Measurements from ENCODE around the gene CACNA1B. TPM values are rescaled to one million over a fixed set of nuclear protein-coding genes. Genes with fewer than 3 reads are reported as not detected.

CACNA1B gene
- total and polyA plus RNA-seq, 10 donors, result under 0.01 to 0.09 (median 0.04) TPM; not detected in 4

DNA sequence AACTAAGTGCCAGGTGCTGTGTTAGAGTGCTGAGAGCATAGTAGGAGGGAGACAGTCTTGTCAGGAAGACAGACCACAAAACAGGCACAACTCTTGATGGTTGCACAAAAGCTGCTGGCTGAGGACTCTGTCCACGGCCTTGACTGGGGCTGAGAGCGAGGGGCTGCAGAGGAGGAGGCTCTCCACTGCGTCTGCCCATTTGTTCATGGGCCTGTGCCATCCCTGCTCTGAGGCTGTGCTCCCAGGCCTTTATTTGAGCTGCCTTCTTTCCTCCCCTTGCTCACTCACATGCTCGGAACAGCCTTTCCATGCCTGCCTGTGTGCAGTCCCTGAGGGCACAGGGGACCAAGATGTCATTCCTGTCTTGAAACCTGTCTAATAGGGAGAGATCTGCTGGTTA lies 147.8 kb downstream of the CACNA1B start:
- WGBS, 5 donors, result 74 to 86% (median 78%) methylated on average over 4 of the region's 4 CpGs
- DNase-seq, result peak; percentile 59
- no peaks in the 10 kb centered on the region for H3K36me3 ChIP-seq
- H3K27me3 ChIP-seq (replicated peaks in 1 of 7), result peaks cover 4 to 67% (median 24%) of the 10 kb centered on the region in 7 donors
- H3K27ac ChIP-seq, result no peak overlapping the region
- intact Hi-C loops (cut with DNase I; ENCODE audit: low total_unique reads), result no loop called here
- TF ChIP-seq, protein P1, sequence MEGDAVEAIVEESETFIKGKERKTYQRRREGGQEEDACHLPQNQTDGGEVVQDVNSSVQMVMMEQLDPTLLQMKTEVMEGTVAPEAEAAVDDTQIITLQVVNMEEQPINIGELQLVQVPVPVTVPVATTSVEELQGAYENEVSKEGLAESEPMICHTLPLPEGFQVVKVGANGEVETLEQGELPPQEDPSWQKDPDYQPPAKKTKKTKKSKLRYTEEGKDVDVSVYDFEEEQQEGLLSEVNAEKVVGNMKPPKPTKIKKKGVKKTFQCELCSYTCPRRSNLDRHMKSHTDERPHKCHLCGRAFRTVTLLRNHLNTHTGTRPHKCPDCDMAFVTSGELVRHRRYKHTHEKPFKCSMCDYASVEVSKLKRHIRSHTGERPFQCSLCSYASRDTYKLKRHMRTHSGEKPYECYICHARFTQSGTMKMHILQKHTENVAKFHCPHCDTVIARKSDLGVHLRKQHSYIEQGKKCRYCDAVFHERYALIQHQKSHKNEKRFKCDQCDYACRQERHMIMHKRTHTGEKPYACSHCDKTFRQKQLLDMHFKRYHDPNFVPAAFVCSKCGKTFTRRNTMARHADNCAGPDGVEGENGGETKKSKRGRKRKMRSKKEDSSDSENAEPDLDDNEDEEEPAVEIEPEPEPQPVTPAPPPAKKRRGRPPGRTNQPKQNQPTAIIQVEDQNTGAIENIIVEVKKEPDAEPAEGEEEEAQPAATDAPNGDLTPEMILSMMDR (IDR thresholded peaks at IDR 0.05 in 8 of 11, conservative IDR thresholded peaks at IDR 0.05 in 3 of 11), result no peak
- TF ChIP-seq POLR2A (IDR thresholded peaks at IDR 0.05), result no peak
- no peak for TF ChIP-seq POLR2AphosphoS5 (IDR thresholded peaks at IDR 0.05)
- H3K4me1 ChIP-seq, result peaks cover 0 to 18% (median 9%) of the 10 kb centered on the region in 6 donors
- no peak overlapping the region for H3K4me3 ChIP-seq
- H3K9me3 ChIP-seq, result peaks cover 0 to 4% (median 0%) of the 10 kb centered on the region in 8 donors

DNA sequence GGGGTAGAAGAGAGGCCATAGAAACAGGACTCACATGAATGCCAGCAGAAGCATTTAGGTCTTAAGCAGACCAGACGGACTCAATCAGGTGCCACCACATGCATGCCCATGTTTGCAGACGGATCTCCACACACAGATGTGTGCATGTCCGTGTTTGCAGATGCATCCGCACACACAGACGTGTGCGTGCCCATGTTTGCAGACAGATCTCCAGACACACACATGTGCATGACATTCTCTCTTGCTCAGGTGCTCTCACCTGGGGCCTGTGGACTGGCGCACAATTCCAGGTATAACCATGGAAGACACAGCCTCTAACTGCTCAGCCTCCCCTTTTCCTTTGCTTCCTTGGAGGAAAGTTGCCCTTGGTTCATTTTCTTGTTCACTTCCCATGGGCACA lies 148.3 kb downstream of the CACNA1B start:
- H3K4me3 ChIP-seq, result no peak overlapping the region
- peaks cover 0 to 4% (median 0%) of the 10 kb centered on the region in 8 donors for H3K9me3 ChIP-seq
- intact Hi-C loops (cut with DNase I; ENCODE audit: low total_unique reads), result no loop called here
- H3K27me3 ChIP-seq (replicated peaks in 1 of 7), result peaks cover 4 to 70% (median 24%) of the 10 kb centered on the region in 7 donors
- H3K4me1 ChIP-seq, result peaks cover 0 to 18% (median 9%) of the 10 kb centered on the region in 6 donors
- H3K27ac ChIP-seq, result no peak overlapping the region
- DNase-seq, result peak; percentile 29
- no peaks in the 10 kb centered on the region for H3K36me3 ChIP-seq
- TF ChIP-seq POLR2AphosphoS5 (IDR thresholded peaks at IDR 0.05) (no peak), POLR2A (IDR thresholded peaks at IDR 0.05) (no peak)
- TF ChIP-seq, protein P1 (IDR thresholded peaks at IDR 0.05 in 8 of 11, conservative IDR thresholded peaks at IDR 0.05 in 3 of 11), result no peak
- WGBS, 5 donors, result 72 to 88% (median 87%) methylated on average over 7 of the region's 7 CpGs

- no peak for DNase-seq
- Histone ChIP-seq H3K4me1 (peaks cover 0 to 4% (median 0%) of the 10 kb centered on the region in 6 donors), H3K9me3 (peaks cover 0 to 10% (median 4%) of the 10 kb centered on the region in 8 donors), H3K4me3 (no peak overlapping the region), H3K27ac (no peak overlapping the region), H3K27me3 (replicated peaks in 1 of 7) (peaks cover 0 to 54% (median 22%) of the 10 kb centered on the region in 7 donors), H3K36me3 (no peaks in the 10 kb centered on the region)
- WGBS, 5 donors, result 80 to 100% (median 94%) methylated on average over 1 of the region's 1 CpG
- TF ChIP-seq, protein P1 (IDR thresholded peaks at IDR 0.05 in 8 of 11, conservative IDR thresholded peaks at IDR 0.05 in 3 of 11), result no peak
- TF ChIP-seq POLR2A (IDR thresholded peaks at IDR 0.05) (no peak), POLR2AphosphoS5 (IDR thresholded peaks at IDR 0.05) (no peak)
- intact Hi-C loops (cut with DNase I; ENCODE audit: low total_unique reads), result no loop called here
Observed at GRCh38 chr9:138028596-138028995, 151.0 kb downstream of the CACNA1B start.

DNA sequence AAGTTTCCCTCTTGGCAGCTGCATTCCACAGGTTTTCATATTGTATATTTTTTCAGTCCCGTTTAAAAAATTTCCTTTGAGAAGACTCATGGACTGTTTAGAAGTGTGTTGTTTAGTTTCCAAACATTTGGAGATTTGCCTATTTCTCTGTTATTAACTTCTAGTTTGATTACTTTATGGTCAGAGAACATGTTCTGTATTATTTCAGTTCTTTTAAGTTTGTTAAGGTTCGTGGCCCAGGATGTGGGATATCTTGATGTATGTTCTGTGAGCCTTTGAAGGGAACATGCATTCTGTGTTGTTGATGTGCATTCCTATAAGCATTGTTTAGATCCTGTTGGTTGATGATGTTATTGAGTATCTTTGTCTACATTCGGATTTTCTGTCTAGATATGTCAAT lies 153.6 kb downstream of the CACNA1B start:
- Histone ChIP-seq H3K4me1 (no peaks in the 10 kb centered on the region), H3K27me3 (replicated peaks in 1 of 7) (peaks cover 0 to 50% (median 9%) of the 10 kb centered on the region in 7 donors), H3K4me3 (no peak overlapping the region), H3K9me3 (peaks cover 0 to 10% (median 4%) of the 10 kb centered on the region in 8 donors), H3K36me3 (no peaks in the 10 kb centered on the region), H3K27ac (no peak overlapping the region)
- 58 to 82% (median 71%) methylated on average over 3 of the region's 3 CpGs for WGBS, 5 donors
- no peak for TF ChIP-seq POLR2A (IDR thresholded peaks at IDR 0.05)
- TF ChIP-seq POLR2AphosphoS5 (IDR thresholded peaks at IDR 0.05), result no peak
- TF ChIP-seq, protein P1 (IDR thresholded peaks at IDR 0.05 in 8 of 11, conservative IDR thresholded peaks at IDR 0.05 in 3 of 11), result no peak
- DNase-seq, result no peak
- intact Hi-C loops (cut with DNase I; ENCODE audit: low total_unique reads), result no loop called here

Data from spleen (tissue), 11 donors.